K562 (cell line): ENCODE results near the gene COG7. TPM values are rescaled to one million over a fixed set of nuclear protein-coding genes. Genes with fewer than 3 reads are reported as not detected.

Source experiments
- ATAC-seq: fragments of 200-7000 bp; cut with Tn5 transposase; 3 replicates; pipeline ENCODE4 v1.9.1; 2020; ENCODE audit warnings: moderate library complexity
- BruUV-seq: library from RNA; stranded (reverse); fragments of 400-500 nt; replicated peaks from 2 replicates; lab custom pipeline; 2021; lab: Mats Ljungman, UMichigan
- CTCF ChIA-PET: fragments of 300-600 bp; formaldehyde crosslinking; extraction: SDS; loops from one replicate; lab custom pipeline; 2021; ENCODE audit warnings: low intra/inter-chr PET ratio; lab: Yijun Ruan, JAX
- POLR2A ChIA-PET: fragments of 300-600, 350-650 bp; sonication (Branson Sonifier 250); formaldehyde crosslinking; extraction: SDS; loops from one replicate; lab custom pipeline; 2021; ENCODE audit warnings: antibody characterized with exemption, inconsistent platforms; lab: Yijun Ruan, JAX
- DNase-seq, 4 experiments: peaks; one replicate each; pipeline versions ENCODE4 v3.0.0 to v3.0.0-alpha.2; 2011 to 2018; ENCODE audit warnings: low spot score in 3 of 4, mixed read lengths in 3 of 4; ENCODE audit errors: extremely low read depth in 1 of 4
- FAIRE-seq: peaks from 2 replicates; lab custom pipeline; 2011; peaks lifted over from hg19 to GRCh38; lab: Jason Lieb, UNC
- H2AFZ ChIP-seq: 2 replicates; pipeline ENCODE4 v1.6.0; 2011; ENCODE audit warnings: low read depth, low read length, control low read depth, inconsistent platforms
- H3K27ac ChIP-seq: fragments of 200-600 bp; 3 replicates; pipeline ENCODE4 v1.8.0; 2011; ENCODE audit warnings: low read depth, mild to moderate bottlenecking, control low read depth, inconsistent platforms, low read length, moderate library complexity, mixed read lengths; ENCODE audit errors: extremely low read depth
- H3K27me3 ChIP-seq, 2 experiments: fragments of 300-600 bp in 1 of 2; 2 replicates in 1 of 2; 3 replicates in 1 of 2; pipeline versions ENCODE4 v1.6.0 to v1.8.0; 2011; ENCODE audit warnings: inconsistent platforms in 2 of 2, low read length in 2 of 2, mild to moderate bottlenecking in 1 of 2, mixed read lengths in 1 of 2, moderate library complexity in 1 of 2; ENCODE audit not compliant: control insufficient read depth in 2 of 2, insufficient read depth in 2 of 2
- H3K36me3 ChIP-seq: fragments of 300-600 bp; 3 replicates; pipeline ENCODE4 v1.8.0; 2011; ENCODE audit warnings: mild to moderate bottlenecking, low read length, inconsistent platforms; ENCODE audit not compliant: control insufficient read depth, insufficient read depth
- H3K4me1 ChIP-seq, 2 experiments: fragments of 200-600 bp in 1 of 2; replicated peaks in 1 of 2; 2 replicates in 1 of 2; 3 replicates in 1 of 2; pipeline versions ENCODE4 v1.5.1 to v1.8.0; 2011; ENCODE audit warnings: inconsistent platforms in 2 of 2, low read length in 2 of 2, mild to moderate bottlenecking in 1 of 2, mixed read lengths in 1 of 2, moderate library complexity in 1 of 2; ENCODE audit not compliant: control insufficient read depth in 2 of 2, insufficient read depth in 2 of 2
- H3K4me2 ChIP-seq: 2 replicates; pipeline ENCODE4 v1.6.1; 2011; ENCODE audit warnings: low read length, control low read depth, inconsistent platforms, mixed read lengths; ENCODE audit not compliant: insufficient read depth
- H3K4me3 ChIP-seq: fragments of 200-600 bp; sonication (generic), shearing (Covaris generic); 2 replicates; pipeline ENCODE4 v1.5.1; 2016; ENCODE audit warnings: control low read depth, inconsistent platforms
- H3K79me2 ChIP-seq: fragments of 200-600 bp; 3 replicates; pipeline ENCODE4 v1.8.0; 2011; ENCODE audit warnings: low read length, inconsistent platforms; ENCODE audit not compliant: control insufficient read depth, insufficient read depth
- H3K9ac ChIP-seq, 2 experiments: 2 replicates each; pipeline versions ENCODE4 v1.6.0 to v1.6.1; 2011; ENCODE audit warnings: low read depth in 2 of 2, low read length in 2 of 2, control low read depth in 1 of 2, inconsistent platforms in 1 of 2, mild to moderate bottlenecking in 1 of 2, mixed read lengths in 1 of 2; ENCODE audit not compliant: insufficient read depth in 1 of 2
- H3K9me1 ChIP-seq: one replicate; pipeline ENCODE4 v1.6.0; 2011; ENCODE audit warnings: inconsistent platforms, mild to moderate bottlenecking, low read length, moderate library complexity; ENCODE audit not compliant: control insufficient read depth, insufficient read depth
- H3K9me3 ChIP-seq: replicated peaks from 2 replicates; pipeline ENCODE4 v1.5.1; 2011; ENCODE audit warnings: low read depth, low read length, inconsistent platforms; ENCODE audit not compliant: control insufficient read depth, insufficient read depth
- H4K20me1 ChIP-seq: replicated peaks from 2 replicates; pipeline ENCODE4 v1.6.1; 2011; ENCODE audit warnings: low read length, inconsistent platforms, mixed read lengths; ENCODE audit not compliant: control insufficient read depth, insufficient read depth
- ATF1 ChIP-seq, 2 experiments: fragments of 450-650 bp in 1 of 2; IDR thresholded peaks; 2 replicates each; pipeline ENCODE4 v1.6.1; 2016; ENCODE audit warnings: missing compliant biosample characterization in 1 of 2, missing genetic modification characterization in 1 of 2
- ELF2 ChIP-seq: fragments of 250-450 bp; sonication (Bioruptor Pico); IDR thresholded peaks from 2 replicates; pipeline ENCODE4 v1.5.0; 2021; ENCODE audit warnings: mild to moderate bottlenecking
- HDAC3 ChIP-seq: fragments of 450-650 bp; IDR thresholded peaks from 2 replicates; pipeline ENCODE4 v1.6.1; 2018; ENCODE audit warnings: borderline replicate concordance, mild to moderate bottlenecking, moderate library complexity; ENCODE audit not compliant: partially characterized antibody
- KLF10 ChIP-seq: fragments of 250-450 bp; sonication (Bioruptor Pico); IDR thresholded peaks from 2 replicates; pipeline ENCODE4 v1.6.1; 2021; ENCODE audit warnings: matching md5 sums
- MCM5 ChIP-seq: fragments of 450-650 bp; IDR thresholded peaks from 2 replicates; pipeline ENCODE4 v1.6.1; 2016; ENCODE audit warnings: low read depth
- MTA3 ChIP-seq: fragments of 450-650 bp; formaldehyde crosslinking; IDR thresholded peaks from 2 replicates; pipeline ENCODE4 v1.6.1; 2017; ENCODE audit warnings: mild to moderate bottlenecking, borderline replicate concordance
- NFATC3 ChIP-seq: fragments of 450-650 bp; IDR thresholded peaks from 2 replicates; pipeline ENCODE4 v1.6.1; 2017; ENCODE audit warnings: mild to moderate bottlenecking
- PRPF4 ChIP-seq: fragments of 200-400 bp; formaldehyde crosslinking; IDR thresholded peaks from one replicate; pipeline ENCODE4 v1.6.1; 2017; ENCODE audit warnings: low read length, low read depth, mild to moderate bottlenecking; ENCODE audit not compliant: insufficient read depth, poor library complexity, severe bottlenecking
- SAP30 ChIP-seq: fragments of 200-600 bp; sonication (generic); IDR thresholded peaks from 2 replicates; pipeline ENCODE4 v1.6.1; 2012; ENCODE audit warnings: borderline replicate concordance, low read depth, mild to moderate bottlenecking, moderate library complexity, low read length, control low read depth, inconsistent platforms; ENCODE audit not compliant: insufficient read depth, poor library complexity, severe bottlenecking
- SMAD1 ChIP-seq: fragments of 150-350 bp; IDR thresholded peaks from 2 replicates; pipeline ENCODE4 v1.6.1; 2014; ENCODE audit warnings: low read length, low read depth; ENCODE audit not compliant: partially characterized antibody
- SRSF9 ChIP-seq: fragments of 200-400 bp; formaldehyde crosslinking; IDR thresholded peaks from 2 replicates; pipeline ENCODE4 v1.6.1; 2017; ENCODE audit warnings: low read depth, low read length, borderline replicate concordance
- TEAD1 ChIP-seq, 2 experiments: fragments of 450-650 bp in 1 of 2; sonication (generic) in 1 of 2; formaldehyde crosslinking; IDR thresholded peaks; 2 replicates each; pipeline versions ENCODE4 v1.4.0 to v1.8.0; 2020 to 2022; ENCODE audit warnings: mild to moderate bottlenecking in 2 of 2, missing genetic modification reagents in 1 of 2
- ZEB2 ChIP-seq: fragments of 450-650 bp; IDR thresholded peaks from 2 replicates; pipeline ENCODE4 v1.6.1; 2016
- ZFP30 ChIP-seq: fragments of 250-450 bp; sonication (Bioruptor Pico); IDR thresholded peaks from 2 replicates; pipeline ENCODE4 v1.8.0; 2022; ENCODE audit warnings: moderate library complexity, mild to moderate bottlenecking, inconsistent platforms, borderline replicate concordance
- ZKSCAN3 ChIP-seq: fragments of 250-450 bp; sonication (Bioruptor Pico); IDR thresholded peaks from 2 replicates; pipeline ENCODE4 v1.4.0; 2020
- ZNF311 ChIP-seq: fragments of 250-450 bp; sonication (Bioruptor Pico); IDR thresholded peaks from 2 replicates; pipeline ENCODE4 v1.4.0; 2020; ENCODE audit warnings: mild to moderate bottlenecking, moderate library complexity
- WGBS: fragments of 100-300 bp; shearing (Covaris generic); methylation state at CpG from one replicate; pipeline ENCODE4 v1.1.6; 2016; ENCODE audit warnings: low coverage, mixed read lengths; ENCODE audit not compliant: insufficient coverage; ENCODE audit errors: missing lambda C conversion rate; 5-methylcytosine and 5-hydroxymethylcytosine counted together
- in situ Hi-C: fragments of 300-500 bp; cut with MboI; formaldehyde crosslinking; loops from 4 replicates; pipeline ENCODE4 v1.15.0; 2018; ENCODE audit warnings: inconsistent platforms, mixed read lengths
- intact Hi-C: fragments of 100-400 bp; cut with micrococcal nuclease; formaldehyde crosslinking; loops from 2 replicates; pipeline ENCODE4 v1.14.2; 2022
- polyA plus RNA-seq, 8 experiments: library from polyadenylated mRNA; depleted of rRNA in 4 of 8; stranded (reverse) in 5 of 8; unstranded in 3 of 8; fragments of >200 nt; fragmentation: Nextera tagmentation in 2 of 8; fragmentation: Illumina TruSeq in 1 of 8; extraction: Ambion mirVana in 2 of 8; extraction: Trizol in 1 of 8; gene quantifications; 2 replicates each; pipeline versions ENCODE4 v1.2.1 to v1.2.3, GENCODE V29; 2011 to 2014; ENCODE audit warnings: inconsistent platforms in 1 of 8, missing spikeins in 1 of 8
- total RNA-seq, 7 experiments: library from RNA; depleted of rRNA in 6 of 7; stranded (reverse); fragments of >200 nt in 6 of 7; fragmentation: Illumina TruSeq in 2 of 7; extraction: Trizol in 2 of 7; gene quantifications; 2 replicates each; pipeline versions ENCODE4 v1.2.1 to v1.2.3, GENCODE V29; 2011 to 2021; ENCODE audit warnings: low replicate concordance in 1 of 7

COG7 gene
- total and polyA plus RNA-seq, 9 of the 15 experiments (the other 6 are each of a cell fraction or from before 2014, with no cell fraction given) = 3.8 to 17.6 (median 13.4) TPM

- in situ Hi-C loops (no loop called here), intact Hi-C loops (no loop called here)
- Histone ChIP-seq H3K9me1 (no peaks in the 10 kb centered on the region), H3K36me3 (peaks cover 68% of the 10 kb centered on the region), H3K4me2 (no peak overlapping the region), H2AFZ (no peak overlapping the region), H3K9ac (no peak overlapping the region), H3K9me3 (no peaks in the 10 kb centered on the region), H3K79me2 (peaks cover 47% of the 10 kb centered on the region), H3K27me3 (no peaks in the 10 kb centered on the region), H3K27ac (no peak overlapping the region), H3K4me1 (peaks cover 10 to 34% of the 10 kb centered on the region in 2 experiments; a peak in 4 of 5 replicates), H3K4me3 (no peak overlapping the region), H4K20me1 (peaks cover 20% of the 10 kb centered on the region)
- peak; percentile 6 for FAIRE-seq
- ChIA-PET CTCF (interaction anchor here (0.6 to 0.7 kb wide), 2 partner anchors 10 to 102 kb away, joined by 3 read pairs; no protein-coding TSS in a partner anchor), POLR2A (interaction anchor here (0.6 to 2.0 kb wide), 4 partner anchors 10 to 196 kb away, joined by 3 to 9 read pairs (median 4); no protein-coding TSS in a partner anchor)
- ATAC-seq = no peak
- WGBS = 95% methylated on average over 4 of the region's 4 CpGs
- BruUV-seq = no TSS peak
- TF ChIP-seq SRSF9 = no peak
- TF ChIP-seq MTA3 = no peak
- no peak for TF ChIP-seq TEAD1 (CRISPR knock-in tag; IDR thresholded peaks at IDR 0.05)
- no peak for TF ChIP-seq ELF2
- DNase-seq = peak in 1 of 4 experiments; percentile 18
These were observed 42.7 kb upstream of the COG7 start for GRCh38 chr16:23495671-23496070.

GRCh38 chr16:23494188-23494587 is 41.2 kb upstream of the COG7 start:
- Histone ChIP-seq H3K36me3 (peaks cover 74% of the 10 kb centered on the region), H4K20me1 (peaks cover 16% of the 10 kb centered on the region), H3K27ac (no peak overlapping the region), H3K9me3 (no peaks in the 10 kb centered on the region), H3K79me2 (peaks cover 32% of the 10 kb centered on the region), H3K4me3 (no peak overlapping the region), H2AFZ (no peak overlapping the region), H3K4me1 (peaks cover 10 to 20% of the 10 kb centered on the region in 2 experiments; a peak in 4 of 5 replicates), H3K27me3 (no peaks in the 10 kb centered on the region), H3K4me2 (no peak overlapping the region), H3K9ac (peak overlapping the region in 1 of 2 experiments; percentile 40; a peak in 1 of 4 replicates), H3K9me1 (no peaks in the 10 kb centered on the region)
- ChIA-PET CTCF (no interaction called here), POLR2A (no interaction called here)
- intact Hi-C loops (no loop called here), in situ Hi-C loops (no loop called here)
- FAIRE-seq (no peak), DNase-seq (peak in 1 of 4 experiments; percentile 15), ATAC-seq (no peak)
- WGBS = 88% methylated on average over 8 of the region's 11 CpGs
- BruUV-seq = no TSS peak
- no peak for TF ChIP-seq ZNF311 (CRISPR knock-in tag)
- no peak for TF ChIP-seq ZFP30 (CRISPR knock-in tag)
- TF ChIP-seq HDAC3 = no peak
- TF ChIP-seq SAP30 = no peak
- no peak for TF ChIP-seq ZEB2
- TF ChIP-seq NFATC3 = no peak
- TF ChIP-seq SMAD1 = no peak
- no peak for TF ChIP-seq MCM5
- no peak for TF ChIP-seq KLF10
- no peak for TF ChIP-seq PRPF4
- TF ChIP-seq ZKSCAN3 (CRISPR knock-in tag) = no peak
- TF ChIP-seq ATF1 (CRISPR knock-in tag; IDR thresholded peaks at IDR 0.05) = no peak
- TF ChIP-seq ATF1 (tag; IDR thresholded peaks at IDR 0.05) = no peak
